Endothelial cell of umbilical vein (primary cell): ENCODE data around the gene NME2. TPM values are rescaled to one million over a fixed set of nuclear protein-coding genes. Genes with fewer than 3 reads are reported as not detected.

ENCODE experiments used
- BruUV-seq: library from RNA; stranded (reverse); fragments of 400-500 nt; replicated peaks from 2 replicates; lab custom pipeline; 2021; lab: Mats Ljungman, UMichigan
- CTCF ChIA-PET: fragments of 300-600, 350-600 bp; sonication (Branson Sonifier 250); formaldehyde crosslinking; loops from one replicate; lab custom pipeline; 2021; ENCODE audit warnings: antibody characterized with exemption, inconsistent platforms; lab: Charles Lee
- POLR2A ChIA-PET: fragments of 300-600, 350-600 bp; sonication (Branson Sonifier 250); formaldehyde crosslinking; loops from one replicate; lab custom pipeline; 2021; ENCODE audit warnings: antibody characterized with exemption, inconsistent platforms; lab: Charles Lee
- DNase-seq: peaks from one replicate; pipeline ENCODE4 v3.0.0-alpha.2; 2011; ENCODE audit warnings: low read depth, low spot score
- FAIRE-seq: peaks from 2 replicates; lab custom pipeline; 2011; peaks lifted over from hg19 to GRCh38; lab: Jason Lieb, UNC
- H2AFZ ChIP-seq: 2 replicates; pipeline ENCODE4 v1.6.0; 2012; ENCODE audit warnings: low read depth, low read length, control low read depth, inconsistent platforms
- H3K27ac ChIP-seq: 2 replicates; pipeline ENCODE4 v1.5.1; 2011; ENCODE audit warnings: low read depth, mild to moderate bottlenecking, control low read depth, low read length, moderate library complexity; ENCODE audit not compliant: insufficient read depth
- H3K27me3 ChIP-seq, 2 experiments: 2 replicates each; pipeline versions ENCODE4 v1.6.0 to v1.6.1; 2011; ENCODE audit warnings: low read length in 2 of 2, mixed read lengths in 1 of 2; ENCODE audit not compliant: control insufficient read depth in 2 of 2, insufficient read depth in 2 of 2
- H3K36me3 ChIP-seq, 2 experiments: 2 replicates in 1 of 2; 3 replicates in 1 of 2; pipeline ENCODE4 v1.5.1; 2011; ENCODE audit warnings: low read length in 2 of 2, mild to moderate bottlenecking in 1 of 2, moderate library complexity in 1 of 2; ENCODE audit not compliant: control insufficient read depth in 2 of 2, insufficient read depth in 2 of 2; ENCODE audit errors: extremely low read depth in 1 of 2
- H3K4me1 ChIP-seq: 3 replicates; pipeline ENCODE4 v1.5.1; 2011; ENCODE audit warnings: mild to moderate bottlenecking, low read length; ENCODE audit not compliant: control insufficient read depth, insufficient read depth; ENCODE audit errors: extremely low read depth
- H3K4me2 ChIP-seq: 2 replicates; pipeline ENCODE4 v1.6.1; 2011; ENCODE audit warnings: low read length, control low read depth, mixed read lengths; ENCODE audit not compliant: insufficient read depth
- H3K4me3 ChIP-seq, 3 experiments: fragments of 200-600 bp in 1 of 3; sonication (generic), shearing (Covaris generic) in 1 of 3; replicated peaks in 1 of 3; 2 replicates each; pipeline ENCODE4 v1.5.1; 2011 to 2016; ENCODE audit warnings: control low read depth in 3 of 3, low read length in 3 of 3, mild to moderate bottlenecking in 2 of 3, inconsistent platforms in 1 of 3, low read depth in 1 of 3, moderate library complexity in 1 of 3; ENCODE audit not compliant: insufficient read depth in 1 of 3
- H3K79me2 ChIP-seq: 2 replicates; pipeline ENCODE4 v1.6.0; 2012; ENCODE audit warnings: low read length, inconsistent platforms; ENCODE audit not compliant: control insufficient read depth, insufficient read depth
- H3K9ac ChIP-seq: replicated peaks from 2 replicates; pipeline ENCODE3; 2011; ENCODE audit warnings: low read length, control low read depth; ENCODE audit not compliant: insufficient read depth; ENCODE audit errors: extremely low read depth
- H3K9me1 ChIP-seq: replicated peaks from 3 replicates; pipeline ENCODE4 v1.6.0; 2011; ENCODE audit warnings: mild to moderate bottlenecking, low read length; ENCODE audit not compliant: control insufficient read depth, insufficient read depth; ENCODE audit errors: extremely low read depth
- H3K9me3 ChIP-seq: replicated peaks from 2 replicates; pipeline ENCODE4 v1.5.1; 2012; ENCODE audit warnings: low read length, inconsistent platforms; ENCODE audit not compliant: control insufficient read depth, insufficient read depth
- H4K20me1 ChIP-seq: replicated peaks from 2 replicates; pipeline ENCODE3; 2011; ENCODE audit warnings: mild to moderate bottlenecking, low read length; ENCODE audit not compliant: control insufficient read depth, insufficient read depth; ENCODE audit errors: extremely low read depth
- EZH2 ChIP-seq: IDR thresholded peaks from 2 replicates; pipeline ENCODE4 v1.6.1; 2012; ENCODE audit warnings: borderline replicate concordance, low read depth, mild to moderate bottlenecking, moderate library complexity, low read length, inconsistent platforms; ENCODE audit not compliant: severe bottlenecking
- FOS ChIP-seq: IDR thresholded peaks from 2 replicates; pipeline ENCODE4 v1.6.1; 2011; ENCODE audit warnings: mild to moderate bottlenecking, low read length, moderate library complexity, borderline replicate concordance; ENCODE audit not compliant: insufficient read depth
- GATA2 ChIP-seq: IDR thresholded peaks from 2 replicates; pipeline ENCODE4 v1.7.0; 2011; ENCODE audit warnings: low read depth, mild to moderate bottlenecking, moderate library complexity, mixed read lengths, low read length; ENCODE audit not compliant: insufficient read length, insufficient read depth
- MAX ChIP-seq: IDR thresholded peaks from 2 replicates; pipeline ENCODE4 v1.6.1; 2011; ENCODE audit not compliant: insufficient read depth, insufficient read length
- MYC ChIP-seq: IDR thresholded peaks from one replicate; pipeline ENCODE4 v1.6.1; 2011; ENCODE audit warnings: mild to moderate bottlenecking, low read depth, low read length
- POLR2A ChIP-seq: IDR thresholded peaks from 2 replicates; pipeline ENCODE4 v1.6.1; 2012; ENCODE audit warnings: low read depth, mild to moderate bottlenecking, control low read depth, low read length
- dilution Hi-C: fragments of 300-500 bp; cut with MboI; formaldehyde crosslinking; loops from one replicate; pipeline ENCODE4 v1.15.0; 2019; ENCODE audit warnings: low sequenced_read_pairs; ENCODE audit not compliant: extremely low pct_ligation_motif_present
- intact Hi-C: fragments of 100-400 bp; cut with micrococcal nuclease; formaldehyde crosslinking; loops from one replicate; pipeline ENCODE4 v1.10.0; 2022
- polyA plus RNA-seq, 4 experiments: library from polyadenylated mRNA; depleted of rRNA in 3 of 4; stranded (reverse) in 3 of 4; unstranded in 1 of 4; fragments of >200 nt; gene quantifications; 2 replicates each; pipeline versions ENCODE4 v1.2.1 to v1.2.3, GENCODE V29; 2011 to 2012; ENCODE audit warnings: missing spikeins in 1 of 4
- total RNA-seq: library from RNA; stranded (reverse); gene quantifications from 2 replicates; pipeline ENCODE4 v1.2.3, GENCODE V29; 2021
- TF ChIP-seq, protein P1 (sequence below), 2 donors: IDR thresholded peaks; 1 replicate in 1 of 2; 2 replicates in 1 of 2; pipeline ENCODE4 v1.5.1; 2011; ENCODE audit warnings: low read length in 2 of 2, mild to moderate bottlenecking in 2 of 2, moderate library complexity in 2 of 2, control low read depth in 1 of 2, inconsistent platforms in 1 of 2, low read depth in 1 of 2; ENCODE audit not compliant: insufficient read depth in 1 of 2; ENCODE audit errors: extremely low read depth in 1 of 2

NME2 gene
- total and polyA plus RNA-seq, 2 donors (not counting 3 experiments of a cell fraction or from before 2014, with no cell fraction given), result 555 to 833 TPM

DNA sequence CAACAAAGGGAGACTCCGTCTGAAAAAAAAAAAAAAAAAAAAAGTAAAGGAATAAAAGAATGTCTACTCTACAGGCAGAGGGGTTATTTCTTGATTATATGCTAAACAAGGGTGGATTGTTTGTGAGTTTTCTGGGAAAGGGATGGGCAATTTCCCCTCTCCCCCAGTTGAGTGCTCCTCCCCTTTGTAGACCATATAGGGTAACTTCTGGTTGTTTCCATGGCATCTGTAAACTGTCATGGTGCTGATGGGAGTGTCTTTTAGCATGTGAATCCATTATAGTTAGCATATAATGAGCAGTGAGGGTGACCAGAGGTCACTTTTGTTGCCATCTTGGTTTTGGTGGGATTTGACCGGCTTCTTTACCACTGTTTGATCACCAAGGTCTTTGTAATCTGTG lies 17.0 kb upstream of the NME2 start:
- DNase-seq (no peak), FAIRE-seq (no peak)
- Histone ChIP-seq H2AFZ (no peak overlapping the region), H3K4me3 (no peak overlapping the region), H4K20me1 (no peaks in the 10 kb centered on the region), H3K4me1 (peaks cover 6% of the 10 kb centered on the region), H3K9me1 (no peaks in the 10 kb centered on the region), H3K79me2 (peaks cover 7% of the 10 kb centered on the region), H3K9ac (no peak overlapping the region), H3K4me2 (no peak overlapping the region), H3K27me3 (no peaks in the 10 kb centered on the region), H3K27ac (no peak overlapping the region), H3K36me3 (no peaks in the 10 kb centered on the region), H3K9me3 (no peaks in the 10 kb centered on the region)
- TF ChIP-seq FOS, result no peak
- TF ChIP-seq MYC, result no peak
- TF ChIP-seq EZH2, result no peak
- TF ChIP-seq, protein P1, sequence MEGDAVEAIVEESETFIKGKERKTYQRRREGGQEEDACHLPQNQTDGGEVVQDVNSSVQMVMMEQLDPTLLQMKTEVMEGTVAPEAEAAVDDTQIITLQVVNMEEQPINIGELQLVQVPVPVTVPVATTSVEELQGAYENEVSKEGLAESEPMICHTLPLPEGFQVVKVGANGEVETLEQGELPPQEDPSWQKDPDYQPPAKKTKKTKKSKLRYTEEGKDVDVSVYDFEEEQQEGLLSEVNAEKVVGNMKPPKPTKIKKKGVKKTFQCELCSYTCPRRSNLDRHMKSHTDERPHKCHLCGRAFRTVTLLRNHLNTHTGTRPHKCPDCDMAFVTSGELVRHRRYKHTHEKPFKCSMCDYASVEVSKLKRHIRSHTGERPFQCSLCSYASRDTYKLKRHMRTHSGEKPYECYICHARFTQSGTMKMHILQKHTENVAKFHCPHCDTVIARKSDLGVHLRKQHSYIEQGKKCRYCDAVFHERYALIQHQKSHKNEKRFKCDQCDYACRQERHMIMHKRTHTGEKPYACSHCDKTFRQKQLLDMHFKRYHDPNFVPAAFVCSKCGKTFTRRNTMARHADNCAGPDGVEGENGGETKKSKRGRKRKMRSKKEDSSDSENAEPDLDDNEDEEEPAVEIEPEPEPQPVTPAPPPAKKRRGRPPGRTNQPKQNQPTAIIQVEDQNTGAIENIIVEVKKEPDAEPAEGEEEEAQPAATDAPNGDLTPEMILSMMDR (IDR thresholded peaks at IDR 0.05; ENCODE audit: extremely low read depth in 1 of 2, insufficient read depth in 1 of 2, low read depth in 1 of 2, low read length in 2 of 2), result no peak
- TF ChIP-seq GATA2, result no peak
- no peak for TF ChIP-seq MAX
- no peak for TF ChIP-seq POLR2A
- dilution Hi-C loops, result no loop called here
- BruUV-seq, result no TSS peak
- CTCF ChIA-PET, result interaction anchor here (1.2 to 1.4 kb wide), 2 partner anchors 9 to 148 kb away, joined by 3 to 4 read pairs; no protein-coding TSS in a partner anchor
- POLR2A ChIA-PET, result no interaction called here
- intact Hi-C loops, result no loop called here
